Suprapubic skin (tissue), 4 donors: ENCODE results near the gene XYLT1. TPM values are rescaled to one million over a fixed set of nuclear protein-coding genes. Genes with fewer than 3 reads are reported as not detected.

Source experiments
- DNase-seq, 2 donors: peaks; one replicate each; pipeline ENCODE4 v3.0.0-alpha.2; 2019; ENCODE audit warnings: low spot score in 2 of 2
- H3K27ac ChIP-seq: fragments of 200-600 bp; sonication (generic); one replicate; pipeline ENCODE4 v1.5.1; 2019
- H3K27me3 ChIP-seq: fragments of 200-600 bp; sonication (generic); one replicate; pipeline ENCODE4 v1.5.1; 2019
- H3K36me3 ChIP-seq: fragments of 200-600 bp; sonication (generic); one replicate; pipeline ENCODE4 v1.5.1; 2019
- H3K4me1 ChIP-seq: fragments of 200-600 bp; sonication (generic); one replicate; pipeline ENCODE4 v1.5.1; 2019
- H3K4me3 ChIP-seq: fragments of 200-600 bp; sonication (generic); one replicate; pipeline ENCODE4 v1.5.1; 2019; ENCODE audit warnings: mild to moderate bottlenecking
- H3K9me3 ChIP-seq: fragments of 200-600 bp; sonication (generic); one replicate; pipeline ENCODE4 v1.5.1; 2019
- CTCF ChIP-seq, 2 donors: fragments of 200-600 bp in 1 of 2; fragments of 450-650 bp in 1 of 2; sonication (generic) in 1 of 2; IDR thresholded peaks; one replicate each; pipeline ENCODE4 v1.5.1; 2016 to 2019; ENCODE audit warnings: antibody characterized with exemption in 2 of 2, mild to moderate bottlenecking in 1 of 2, moderate library complexity in 1 of 2
- EP300 ChIP-seq: sonication (generic); formaldehyde crosslinking; IDR thresholded peaks from one replicate; pipeline ENCODE4 v1.6.1; 2017; ENCODE audit warnings: antibody characterized with exemption
- POLR2A ChIP-seq, 2 donors: fragments of 450-650 bp; IDR thresholded peaks; one replicate each; pipeline ENCODE4 v1.6.1; 2017; ENCODE audit warnings: antibody characterized with exemption in 2 of 2, mild to moderate bottlenecking in 2 of 2, moderate library complexity in 2 of 2
- POLR2AphosphoS5 ChIP-seq, 3 donors: sonication (generic); formaldehyde crosslinking; IDR thresholded peaks; one replicate each; pipeline ENCODE4 v1.6.1; 2017; ENCODE audit warnings: antibody characterized with exemption in 3 of 3
- WGBS: methylation state at CpG from one replicate; pipeline ENCODE4 v1.1.5; 2018; 5-methylcytosine and 5-hydroxymethylcytosine counted together
- total RNA-seq, 4 donors: library from RNA; depleted of rRNA; stranded (reverse); fragments of >200 nt; gene quantifications; one replicate each; pipeline ENCODE4 v1.1.0, GENCODE V29; 2016

Gene XYLT1
- total RNA-seq, 4 donors from 2014 or later = 23.5 to 30.6 (median 25.7) TPM

DNA sequence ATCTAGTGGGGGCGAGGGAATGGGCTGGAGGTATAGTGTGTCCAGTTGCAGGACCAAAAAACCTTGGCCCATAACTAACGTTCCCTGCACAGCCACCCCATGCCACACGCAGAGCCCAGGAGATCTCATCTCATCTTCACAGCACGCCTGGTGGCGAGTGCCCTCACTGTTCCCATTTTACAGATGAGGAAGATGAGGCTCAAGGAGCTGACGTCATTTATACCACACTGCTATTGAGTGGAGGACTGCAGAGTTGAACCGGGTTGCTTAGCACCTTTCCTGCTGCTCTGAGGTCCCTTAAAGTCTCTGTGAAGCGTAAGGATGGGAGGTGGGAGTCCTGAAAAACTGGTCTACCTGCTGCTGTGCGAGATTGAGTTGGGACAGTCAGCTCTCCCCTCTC is 172.5 kb downstream of the XYLT1 start:
- Histone ChIP-seq H3K27ac (no peak overlapping the region), H3K36me3 (no peaks in the 10 kb centered on the region), H3K27me3 (no peaks in the 10 kb centered on the region), H3K4me3 (no peak overlapping the region), H3K9me3 (no peaks in the 10 kb centered on the region), H3K4me1 (peaks cover 28% of the 10 kb centered on the region)
- no peak for DNase-seq
- no peak for TF ChIP-seq POLR2A (IDR thresholded peaks at IDR 0.05)
- TF ChIP-seq POLR2AphosphoS5 (IDR thresholded peaks at IDR 0.05) = no peak
- no peak for TF ChIP-seq CTCF (IDR thresholded peaks at IDR 0.05)
- no peak for TF ChIP-seq EP300
- WGBS = 96% methylated on average over 9 of the region's 9 CpGs

GRCh38 chr16:17296431-17296830 is 174.3 kb downstream of the XYLT1 start:
- Histone ChIP-seq H3K27me3 (no peaks in the 10 kb centered on the region), H3K27ac (peak overlapping the region; percentile 35), H3K9me3 (no peaks in the 10 kb centered on the region), H3K4me3 (no peak overlapping the region), H3K36me3 (no peaks in the 10 kb centered on the region), H3K4me1 (peaks cover 15% of the 10 kb centered on the region)
- no peak for DNase-seq
- WGBS = 20% methylated on average over 7 of the region's 7 CpGs
- TF ChIP-seq EP300 = no peak
- no peak for TF ChIP-seq POLR2AphosphoS5 (IDR thresholded peaks at IDR 0.05)
- no peak for TF ChIP-seq POLR2A (IDR thresholded peaks at IDR 0.05)
- TF ChIP-seq CTCF (IDR thresholded peaks at IDR 0.05) = no peak

DNA sequence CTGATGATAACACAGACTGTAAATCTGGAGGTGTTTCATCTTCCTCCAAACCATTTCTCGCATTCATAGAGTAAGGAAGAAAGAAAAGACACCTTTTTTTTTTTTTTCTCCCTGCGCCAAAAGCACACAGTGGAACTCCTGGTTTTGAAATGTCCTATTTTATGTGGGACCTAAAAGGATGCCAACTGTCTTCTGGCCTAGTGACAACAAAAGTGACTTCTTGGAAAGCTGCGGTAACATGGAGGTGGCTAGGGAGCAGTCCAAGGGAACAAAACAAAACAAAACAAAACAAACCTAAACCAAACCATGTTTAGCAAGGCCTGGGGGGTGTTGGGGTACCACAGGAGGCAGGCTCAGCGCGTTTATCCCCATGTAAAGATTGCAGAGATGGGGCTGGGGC is 174.8 kb downstream of the XYLT1 start:
- Histone ChIP-seq H3K4me3 (no peak overlapping the region), H3K4me1 (peaks cover 15% of the 10 kb centered on the region), H3K27me3 (no peaks in the 10 kb centered on the region), H3K27ac (peak overlapping the region; percentile 35), H3K9me3 (no peaks in the 10 kb centered on the region), H3K36me3 (no peaks in the 10 kb centered on the region)
- 46% methylated on average over 5 of the region's 5 CpGs for WGBS
- TF ChIP-seq POLR2AphosphoS5 (IDR thresholded peaks at IDR 0.05) (no peak), POLR2A (IDR thresholded peaks at IDR 0.05) (no peak), CTCF (IDR thresholded peaks at IDR 0.05) (no peak), EP300 (no peak)
- DNase-seq = no peak

DNA sequence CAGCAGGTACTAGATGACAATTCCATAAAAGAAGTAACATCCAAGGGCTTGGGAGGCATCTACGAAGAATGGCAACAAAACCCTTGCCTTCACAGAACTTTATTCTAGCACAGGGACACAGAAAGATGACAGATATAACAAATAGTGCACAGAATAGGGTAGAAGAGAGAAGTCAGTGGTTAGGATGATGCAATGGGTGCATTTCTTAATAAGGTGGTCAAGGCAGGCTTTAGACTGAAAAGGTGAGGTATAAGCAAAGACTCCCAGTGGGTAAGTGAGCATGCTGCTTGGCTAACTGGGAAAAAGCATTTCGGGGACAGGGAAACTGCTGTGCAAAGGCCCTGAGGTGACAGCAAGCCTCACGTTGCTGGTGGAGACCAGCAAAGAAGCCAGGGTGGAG is 175.9 kb downstream of the XYLT1 start:
- Histone ChIP-seq H3K9me3 (no peaks in the 10 kb centered on the region), H3K27me3 (no peaks in the 10 kb centered on the region), H3K36me3 (no peaks in the 10 kb centered on the region), H3K27ac (no peak overlapping the region), H3K4me1 (peaks cover 15% of the 10 kb centered on the region), H3K4me3 (no peak overlapping the region)
- DNase-seq = no peak
- TF ChIP-seq POLR2A (IDR thresholded peaks at IDR 0.05) = no peak
- TF ChIP-seq POLR2AphosphoS5 (IDR thresholded peaks at IDR 0.05) = no peak
- no peak for TF ChIP-seq CTCF (IDR thresholded peaks at IDR 0.05)
- no peak for TF ChIP-seq EP300
- WGBS = 91% methylated on average over 3 of the region's 3 CpGs

DNA sequence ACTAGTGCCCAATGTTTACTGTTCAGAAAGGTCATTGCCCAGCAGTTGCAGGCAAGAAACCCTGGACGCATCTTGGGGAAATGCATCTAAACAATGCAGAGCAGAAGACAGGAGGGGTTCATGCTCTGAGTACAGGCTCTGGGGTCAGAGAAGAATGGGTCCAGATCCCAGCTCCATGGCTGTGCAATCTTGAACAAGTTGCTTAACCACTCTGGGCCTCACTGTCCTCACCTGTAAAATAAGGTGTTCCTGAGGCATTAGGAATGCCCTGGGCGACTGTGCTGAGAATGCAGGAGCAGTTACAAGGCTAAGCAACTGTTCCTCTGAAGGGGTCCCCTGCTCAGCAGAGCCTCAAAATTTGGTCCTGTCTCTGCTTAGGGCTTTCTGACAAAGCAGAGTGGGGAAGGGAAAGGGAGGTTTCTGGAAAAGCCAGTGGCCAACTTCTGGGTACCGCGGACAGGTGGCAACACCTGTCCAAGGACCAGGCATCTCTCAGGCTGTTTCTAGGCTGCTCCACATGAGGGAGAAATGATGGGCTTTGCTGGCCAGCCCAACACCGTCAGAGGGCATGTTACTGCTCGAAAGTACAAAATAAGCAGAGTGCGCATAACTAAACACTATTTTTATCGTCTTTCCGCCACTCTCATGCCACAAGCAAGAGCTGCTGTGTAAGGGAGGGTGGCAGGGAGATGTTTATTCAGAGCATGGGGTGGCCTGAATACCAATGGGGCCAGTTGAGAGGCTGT is 176.8 kb downstream of the XYLT1 start:
- no peak for DNase-seq
- no peak overlapping the region for H3K27ac ChIP-seq
- 90% methylated on average over 8 of the region's 9 CpGs for WGBS
- no peaks in the 10 kb centered on the region for H3K9me3 ChIP-seq
- peaks cover 15% of the 10 kb centered on the region for H3K4me1 ChIP-seq
- H3K4me3 ChIP-seq = no peak overlapping the region
- H3K27me3 ChIP-seq = no peaks in the 10 kb centered on the region
- no peaks in the 10 kb centered on the region for H3K36me3 ChIP-seq
- no peak for TF ChIP-seq CTCF (IDR thresholded peaks at IDR 0.05)
- TF ChIP-seq POLR2A (IDR thresholded peaks at IDR 0.05) = no peak
- TF ChIP-seq POLR2AphosphoS5 (IDR thresholded peaks at IDR 0.05) = no peak
- no peak for TF ChIP-seq EP300
